GM23338 (cell line): Measurements from ENCODE around the gene POLD2. TPM values are rescaled to one million over a fixed set of nuclear protein-coding genes. Genes with fewer than 3 reads are reported as not detected.

Experiments used
- ATAC-seq: fragments of 200-7000 bp; cut with Tn5 transposase; 3 replicates; pipeline ENCODE4 v1.9.1; 2020
- DNase-seq: peaks from one replicate; pipeline ENCODE4 v3.0.0-alpha.2; 2015; ENCODE audit warnings: low spot score
- H2AFZ ChIP-seq: fragments of 200-600 bp; sonication (generic); 2 replicates; pipeline ENCODE4 v1.8.0; 2016; ENCODE audit warnings: antibody characterized with exemption, mild to moderate bottlenecking, moderate library complexity
- H3F3A ChIP-seq: fragments of 200-600 bp; sonication (generic); replicated peaks from 2 replicates; pipeline ENCODE4 v1.8.0; 2017; ENCODE audit warnings: antibody characterized with exemption, mixed run types, low read depth
- H3K27ac ChIP-seq: fragments of 200-600 bp; sonication (generic); 2 replicates; pipeline ENCODE4 v1.6.1; 2016; ENCODE audit warnings: low read depth
- H3K27me3 ChIP-seq: fragments of 200-600 bp; sonication (generic); 2 replicates; pipeline ENCODE4 v1.8.0; 2016; ENCODE audit warnings: mild to moderate bottlenecking, mixed run types, moderate library complexity; ENCODE audit not compliant: insufficient read depth
- H3K36me3 ChIP-seq: fragments of 200-600 bp; sonication (generic); 2 replicates; pipeline ENCODE4 v1.8.0; 2016; ENCODE audit warnings: mild to moderate bottlenecking; ENCODE audit not compliant: insufficient read depth
- H3K4me1 ChIP-seq: fragments of 200-600 bp; sonication (generic); 2 replicates; pipeline ENCODE4 v1.8.0; 2016; ENCODE audit warnings: mild to moderate bottlenecking, moderate library complexity; ENCODE audit not compliant: insufficient read depth
- H3K4me2 ChIP-seq: fragments of 200-600 bp; sonication (generic); 2 replicates; pipeline ENCODE4 v1.7.1; 2017; ENCODE audit warnings: mixed run types
- H3K4me3 ChIP-seq: fragments of 200-600 bp; sonication (generic); 2 replicates; pipeline ENCODE4 v1.6.1; 2016; ENCODE audit warnings: mixed run types
- H3K79me2 ChIP-seq: fragments of 200-600 bp; sonication (generic); replicated peaks from 2 replicates; pipeline ENCODE4 v1.8.0; 2017; ENCODE audit warnings: mild to moderate bottlenecking; ENCODE audit not compliant: insufficient read depth
- H3K9me2 ChIP-seq: fragments of 200-600 bp; sonication (generic); 2 replicates; pipeline ENCODE4 v1.8.0; 2017; ENCODE audit not compliant: insufficient read depth
- H4K20me1 ChIP-seq: fragments of 200-600 bp; sonication (generic); replicated peaks from 2 replicates; pipeline ENCODE4 v1.8.0; 2017; ENCODE audit warnings: mild to moderate bottlenecking; ENCODE audit not compliant: insufficient read depth
- H3K27ac Mint-ChIP-seq: 2 replicates; pipeline ENCODE4 v1.8.0; 2020; ENCODE audit warnings: inconsistent platforms, mild to moderate bottlenecking, moderate library complexity, mixed read lengths
- H3K27me3 Mint-ChIP-seq: 3 replicates; pipeline ENCODE4 v1.8.0; 2022; ENCODE audit warnings: low read depth, mild to moderate bottlenecking, moderate library complexity, mixed read lengths, inconsistent platforms; ENCODE audit not compliant: insufficient read depth, poor library complexity
- H3K36me3 Mint-ChIP-seq: 3 replicates; pipeline ENCODE4 v1.8.0; 2021; ENCODE audit warnings: low read depth, mild to moderate bottlenecking, inconsistent platforms, moderate library complexity, mixed read lengths
- H3K4me1 Mint-ChIP-seq: 3 replicates; pipeline ENCODE4 v1.8.0; 2020; ENCODE audit warnings: mild to moderate bottlenecking, inconsistent platforms, mixed read lengths
- H3K4me3 Mint-ChIP-seq: 3 replicates; pipeline ENCODE4 v1.8.0; 2021; ENCODE audit warnings: moderate library complexity, mild to moderate bottlenecking, inconsistent platforms, mixed read lengths
- H3K9me3 Mint-ChIP-seq: 3 replicates; pipeline ENCODE4 v1.8.0; 2020; ENCODE audit warnings: moderate library complexity, mild to moderate bottlenecking, inconsistent platforms, mixed read lengths
- CREB1 ChIP-seq: fragments of 250-450 bp; sonication (Bioruptor Pico); IDR thresholded peaks from 2 replicates; pipeline ENCODE4 v1.5.0; 2020; ENCODE audit warnings: low read depth, mild to moderate bottlenecking, moderate library complexity
- CTCF ChIP-seq, 2 experiments: fragments of 200-600 bp in 1 of 2; sonication (generic) in 1 of 2; conservative IDR thresholded peaks; 2 replicates each; pipeline versions ENCODE4 v1.5.1 to v1.6.1; 2016 to 2017; ENCODE audit warnings: antibody characterized with exemption in 2 of 2, low read depth in 2 of 2, mild to moderate bottlenecking in 2 of 2, moderate library complexity in 1 of 2
- ETS1 ChIP-seq: IDR thresholded peaks from 2 replicates; pipeline ENCODE4 v1.6.1; 2016; ENCODE audit warnings: antibody characterized with exemption
- EZH2 ChIP-seq: fragments of 200-600 bp; sonication (generic); IDR thresholded peaks from one replicate; pipeline ENCODE4 v1.8.0; 2017; ENCODE audit warnings: antibody characterized with exemption, mild to moderate bottlenecking, low read depth; ENCODE audit not compliant: unreplicated experiment
- EZH2phosphoT487 ChIP-seq: fragments of 200-600 bp; sonication (generic); IDR thresholded peaks from one replicate; pipeline ENCODE4 v1.8.1; 2018; ENCODE audit warnings: antibody characterized with exemption; ENCODE audit not compliant: unreplicated experiment
- JUNB ChIP-seq: IDR thresholded peaks from one replicate; pipeline ENCODE4 v1.6.1; 2016; ENCODE audit warnings: antibody characterized with exemption; ENCODE audit not compliant: unreplicated experiment
- NANOG ChIP-seq: IDR thresholded peaks from 2 replicates; pipeline ENCODE4 v1.6.1; 2016; ENCODE audit warnings: antibody characterized with exemption, borderline replicate concordance
- POLR2AphosphoS5 ChIP-seq: IDR thresholded peaks from 2 replicates; pipeline ENCODE4 v1.6.1; 2016; ENCODE audit warnings: antibody characterized with exemption, low read depth
- REST ChIP-seq: IDR thresholded peaks from one replicate; pipeline ENCODE4 v1.6.1; 2018; ENCODE audit warnings: antibody characterized with exemption; ENCODE audit not compliant: unreplicated experiment
- STAT1 ChIP-seq: IDR thresholded peaks from one replicate; pipeline ENCODE4 v1.6.1; 2016; ENCODE audit warnings: antibody characterized with exemption; ENCODE audit not compliant: unreplicated experiment
- ZNF114 ChIP-seq: fragments of 250-450 bp; sonication (Bioruptor Pico); IDR thresholded peaks from 2 replicates; pipeline ENCODE4 v1.5.0; 2020; ENCODE audit warnings: mild to moderate bottlenecking, moderate library complexity
- ZNF331 ChIP-seq: fragments of 250-450 bp; sonication (Bioruptor Pico); IDR thresholded peaks from 2 replicates; pipeline ENCODE4 v1.5.0; 2020; ENCODE audit warnings: low read depth, mild to moderate bottlenecking, moderate library complexity
- ZNF462 ChIP-seq: fragments of 250-450 bp; sonication (Bioruptor Pico); IDR thresholded peaks from 2 replicates; pipeline ENCODE4 v1.5.0; 2020; ENCODE audit warnings: mild to moderate bottlenecking, moderate library complexity
- polyA plus RNA-seq: library from polyadenylated mRNA; unstranded; fragments of >200 nt; fragmentation: Nextera tagmentation; extraction: Ambion mirVana; gene quantifications from 2 replicates; pipeline ENCODE4 v1.2.1, GENCODE V29; 2016
- total RNA-seq: library from RNA; depleted of rRNA; stranded (reverse); fragments of >200 nt; shearing (Covaris generic); gene quantifications from 2 replicates; pipeline ENCODE4 v1.2.3, GENCODE V29; 2014

POLD2 gene
- total and polyA plus RNA-seq, 2 experiments from 2014 or later: 101 to 127 TPM

- H3K4me2 ChIP-seq: no peak overlapping the region
- H3F3A ChIP-seq: no peaks in the 10 kb centered on the region
- no peaks in the 10 kb centered on the region for H3K36me3 Mint-ChIP-seq
- H3K4me1 Mint-ChIP-seq: peaks cover 11% of the 10 kb centered on the region
- H3K27ac ChIP-seq: no peak overlapping the region
- no peaks in the 10 kb centered on the region for H4K20me1 ChIP-seq
- no peak overlapping the region for H3K27ac Mint-ChIP-seq
- no peaks in the 10 kb centered on the region for H3K9me2 ChIP-seq
- H3K27me3 Mint-ChIP-seq: peaks cover 9% of the 10 kb centered on the region
- peaks cover 3% of the 10 kb centered on the region for H3K4me1 ChIP-seq
- H3K4me3 ChIP-seq: no peak overlapping the region
- H3K9me3 Mint-ChIP-seq: no peaks in the 10 kb centered on the region
- H3K27me3 ChIP-seq: 0 out of 2 replicates have a peak, but pooled peaks cover 2% of the 10 kb centered on the region
- no peak for ATAC-seq
- H3K4me3 Mint-ChIP-seq: no peak overlapping the region
- no peak overlapping the region for H2AFZ ChIP-seq
- no peaks in the 10 kb centered on the region for H3K36me3 ChIP-seq
- no peak for DNase-seq
- H3K79me2 ChIP-seq: no peaks in the 10 kb centered on the region
- TF ChIP-seq POLR2AphosphoS5 (no peak), JUNB (no peak), EZH2phosphoT487 (no peak), NANOG (no peak), EZH2 (no peak), ZNF114 (CRISPR knock-in tag) (no peak), CTCF (conservative IDR thresholded peaks at IDR 0.05; ENCODE audit: low read depth in 2 of 2) (no peak), ETS1 (no peak), ZNF462 (CRISPR knock-in tag) (no peak), CREB1 (CRISPR knock-in tag) (no peak), ZNF331 (CRISPR knock-in tag) (no peak), STAT1 (no peak), REST (no peak)
Measured at GRCh38 chr7:44151956-44152355, 28.6 kb upstream of the POLD2 start.
